ENCODE measurements around the gene SEMA6D. TPM values are rescaled to one million over a fixed set of nuclear protein-coding genes. Genes with fewer than 3 reads are reported as not detected.

Gene SEMA6D
- total RNA-seq, 2 donors from 2014 or later: 12.2 to 14.3 TPM

- Histone ChIP-seq H3K4me1 (peaks cover 0 to 6% of the 10 kb centered on the region in 2 donors), H3K27ac (no peak overlapping the region), H3K36me3 (no peaks in the 10 kb centered on the region), H3K9me3 (no peaks in the 10 kb centered on the region), H3K4me3 (no peak overlapping the region), H3K27me3 (no peaks in the 10 kb centered on the region)
- TF ChIP-seq, protein P1, sequence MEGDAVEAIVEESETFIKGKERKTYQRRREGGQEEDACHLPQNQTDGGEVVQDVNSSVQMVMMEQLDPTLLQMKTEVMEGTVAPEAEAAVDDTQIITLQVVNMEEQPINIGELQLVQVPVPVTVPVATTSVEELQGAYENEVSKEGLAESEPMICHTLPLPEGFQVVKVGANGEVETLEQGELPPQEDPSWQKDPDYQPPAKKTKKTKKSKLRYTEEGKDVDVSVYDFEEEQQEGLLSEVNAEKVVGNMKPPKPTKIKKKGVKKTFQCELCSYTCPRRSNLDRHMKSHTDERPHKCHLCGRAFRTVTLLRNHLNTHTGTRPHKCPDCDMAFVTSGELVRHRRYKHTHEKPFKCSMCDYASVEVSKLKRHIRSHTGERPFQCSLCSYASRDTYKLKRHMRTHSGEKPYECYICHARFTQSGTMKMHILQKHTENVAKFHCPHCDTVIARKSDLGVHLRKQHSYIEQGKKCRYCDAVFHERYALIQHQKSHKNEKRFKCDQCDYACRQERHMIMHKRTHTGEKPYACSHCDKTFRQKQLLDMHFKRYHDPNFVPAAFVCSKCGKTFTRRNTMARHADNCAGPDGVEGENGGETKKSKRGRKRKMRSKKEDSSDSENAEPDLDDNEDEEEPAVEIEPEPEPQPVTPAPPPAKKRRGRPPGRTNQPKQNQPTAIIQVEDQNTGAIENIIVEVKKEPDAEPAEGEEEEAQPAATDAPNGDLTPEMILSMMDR (IDR thresholded peaks at IDR 0.05): no peak
- DNase-seq (ENCODE audit: low spot score): no peak
Observed at GRCh38 chr15:47791161-47791560, 73.9 kb downstream of the SEMA6D start.

GRCh38 chr15:47792231-47792630 is 74.9 kb downstream of the SEMA6D start:
- H3K4me1 ChIP-seq: peaks cover 0 to 6% of the 10 kb centered on the region in 2 donors
- no peaks in the 10 kb centered on the region for H3K27me3 ChIP-seq
- no peak overlapping the region for H3K4me3 ChIP-seq
- H3K36me3 ChIP-seq: no peaks in the 10 kb centered on the region
- H3K27ac ChIP-seq: no peak overlapping the region
- TF ChIP-seq, protein P1 (IDR thresholded peaks at IDR 0.05): no peak
- no peak for DNase-seq (ENCODE audit: low spot score)
- no peaks in the 10 kb centered on the region for H3K9me3 ChIP-seq

- no peaks in the 10 kb centered on the region for H3K9me3 ChIP-seq
- no peaks in the 10 kb centered on the region for H3K36me3 ChIP-seq
- H3K27ac ChIP-seq: no peak overlapping the region
- H3K4me3 ChIP-seq: no peak overlapping the region
- DNase-seq (ENCODE audit: low spot score): no peak
- peaks cover 0 to 6% of the 10 kb centered on the region in 2 donors for H3K4me1 ChIP-seq
- H3K27me3 ChIP-seq: no peaks in the 10 kb centered on the region
- TF ChIP-seq, protein P1 (IDR thresholded peaks at IDR 0.05): no peak
Observed at GRCh38 chr15:47794252-47794914, 77.1 kb downstream of the SEMA6D start.

DNA sequence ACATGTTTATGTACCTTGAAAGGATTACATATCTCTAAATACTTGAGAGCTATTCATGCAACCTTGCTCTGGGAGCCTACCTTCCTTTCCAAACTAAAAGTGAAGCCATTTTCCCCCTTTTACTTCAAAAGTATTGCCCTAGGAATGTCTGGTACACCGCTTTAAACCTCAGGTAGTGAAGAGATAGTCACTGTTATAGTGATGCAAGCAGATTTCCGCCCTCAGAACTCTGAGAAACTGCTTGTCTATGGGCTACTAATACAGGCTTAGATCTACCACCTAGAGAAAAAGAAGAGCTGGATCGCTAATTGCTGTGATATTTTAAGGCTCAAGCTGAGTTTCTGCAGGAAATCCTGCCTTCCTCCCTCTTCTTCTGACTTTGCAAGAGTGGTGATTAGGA is 78.6 kb downstream of the SEMA6D start:
- TF ChIP-seq, protein P1 (IDR thresholded peaks at IDR 0.05): no peak
- Histone ChIP-seq H3K27ac (peak overlapping the region; percentile 49 to 52), H3K36me3 (no peaks in the 10 kb centered on the region), H3K4me3 (no peak overlapping the region), H3K9me3 (no peaks in the 10 kb centered on the region), H3K27me3 (no peaks in the 10 kb centered on the region), H3K4me1 (peaks cover 0 to 6% of the 10 kb centered on the region in 2 donors)
- DNase-seq (ENCODE audit: low spot score): no peak

GRCh38 chr15:47796339-47796738 is 79.0 kb downstream of the SEMA6D start:
- Histone ChIP-seq H3K27ac (peak overlapping the region; percentile 49 to 52), H3K4me1 (peaks cover 0 to 6% of the 10 kb centered on the region in 2 donors), H3K4me3 (no peak overlapping the region), H3K27me3 (no peaks in the 10 kb centered on the region), H3K9me3 (no peaks in the 10 kb centered on the region), H3K36me3 (no peaks in the 10 kb centered on the region)
- TF ChIP-seq, protein P1 (IDR thresholded peaks at IDR 0.05): no peak
- no peak for DNase-seq (ENCODE audit: low spot score)

GRCh38 chr15:47796830-47797229 is 79.5 kb downstream of the SEMA6D start:
- Histone ChIP-seq H3K27ac (no peak overlapping the region), H3K9me3 (no peaks in the 10 kb centered on the region), H3K27me3 (no peaks in the 10 kb centered on the region), H3K4me1 (peaks cover 0 to 6% of the 10 kb centered on the region in 2 donors), H3K4me3 (no peak overlapping the region), H3K36me3 (no peaks in the 10 kb centered on the region)
- DNase-seq (ENCODE audit: low spot score): no peak
- TF ChIP-seq, protein P1 (IDR thresholded peaks at IDR 0.05): no peak

Measured in right atrium auricular region (tissue), 2 donors.